CD4-positive, alpha-beta T cell (primary cell): Measurements from ENCODE around the gene SEC23IP. TPM values are rescaled to one million over a fixed set of nuclear protein-coding genes. Genes with fewer than 3 reads are reported as not detected.
"Not testable (repeated sequence)": the region's sequence is repeated elsewhere in the genome, so short reads cannot be mapped to it uniquely, and the experiment has no call there.

Experiments used
- ATAC-seq: fragments of 200-7000 bp; cut with Tn5 transposase; one replicate; pipeline ENCODE4 v1.10.0; 2022; ENCODE audit warnings: mild to moderate bottlenecking; ENCODE audit not compliant: poor library complexity
- CTCF ChIA-PET: fragments of 350-600 bp; sonication (Branson Sonifier 250); formaldehyde crosslinking; loops from one replicate; lab custom pipeline; 2021; ENCODE audit warnings: antibody characterized with exemption, inconsistent platforms; lab: Charles Lee
- POLR2A ChIA-PET: fragments of 350-600 bp; sonication (Branson Sonifier 250); formaldehyde crosslinking; loops from one replicate; lab custom pipeline; 2021; ENCODE audit warnings: antibody characterized with exemption, inconsistent platforms; lab: Charles Lee
- DNase-seq, 14 experiments: peaks; one replicate each; pipeline ENCODE4 v3.0.0-alpha.2; 2013 to 2020; ENCODE audit warnings: mixed read lengths in 2 of 14
- H3K27ac ChIP-seq, 2 donors: one replicate each; pipeline versions ENCODE4 v1.5.1 to v1.7.0; 2013; ENCODE audit warnings: low read length in 2 of 2, low read depth in 1 of 2, mild to moderate bottlenecking in 1 of 2
- H3K27me3 ChIP-seq, 2 experiments: 1 replicate in 1 of 2; 2 replicates in 1 of 2; pipeline versions ENCODE4 v1.6.1 to v1.7.0; 2013; ENCODE audit warnings: low read length in 2 of 2, control low read depth in 1 of 2, mild to moderate bottlenecking in 1 of 2, moderate library complexity in 1 of 2; ENCODE audit not compliant: insufficient read depth in 2 of 2, control insufficient read depth in 1 of 2
- H3K36me3 ChIP-seq: one replicate; pipeline ENCODE4 v1.6.1; 2013; ENCODE audit warnings: low read length, control low read depth; ENCODE audit not compliant: insufficient read depth
- H3K4me1 ChIP-seq: one replicate; pipeline ENCODE4 v1.6.1; 2013; ENCODE audit warnings: low read length, control low read depth; ENCODE audit not compliant: insufficient read depth
- H3K4me3 ChIP-seq: one replicate; pipeline ENCODE4 v1.5.1; 2013; ENCODE audit warnings: mild to moderate bottlenecking, low read length, moderate library complexity
- H3K9me3 ChIP-seq, 2 experiments: 1 replicate in 1 of 2; 2 replicates in 1 of 2; pipeline versions ENCODE4 v1.6.1 to v1.7.0; 2013; ENCODE audit warnings: low read length in 2 of 2, mild to moderate bottlenecking in 2 of 2, control low read depth in 1 of 2, moderate library complexity in 1 of 2; ENCODE audit not compliant: control insufficient read depth in 1 of 2, insufficient read depth in 1 of 2
- H3K27ac Mint-ChIP-seq: one replicate; pipeline ENCODE4 v1.8.0; 2020; ENCODE audit warnings: mixed read lengths
- H3K27me3 Mint-ChIP-seq: one replicate; pipeline ENCODE4 v1.8.0; 2021; ENCODE audit warnings: mixed read lengths
- H3K36me3 Mint-ChIP-seq: one replicate; pipeline ENCODE4 v1.8.0; 2021; ENCODE audit warnings: low read depth, mixed read lengths
- H3K4me1 Mint-ChIP-seq: one replicate; pipeline ENCODE4 v1.8.0; 2021; ENCODE audit warnings: low read depth, mixed read lengths
- H3K4me3 Mint-ChIP-seq: one replicate; pipeline ENCODE4 v1.8.0; 2020; ENCODE audit warnings: mild to moderate bottlenecking, mixed read lengths
- H3K9me3 Mint-ChIP-seq: one replicate; pipeline ENCODE4 v1.8.0; 2020; ENCODE audit warnings: mixed read lengths
- CTCF ChIP-seq: fragments of 200-600 bp; IDR thresholded peaks from one replicate; pipeline ENCODE4 v1.8.0; 2022; ENCODE audit warnings: antibody characterized with exemption, mild to moderate bottlenecking
- intact Hi-C, 2 experiments: fragments of 100-400 bp; cut with DNase I in 1 of 2; cut with micrococcal nuclease in 1 of 2; formaldehyde crosslinking; loops; one replicate each; pipeline versions ENCODE4 v1.15.1 to v1.9.0; 2023 to 2025; cut with DNase I, micrococcal nuclease
- total RNA-seq, 174 experiments: library from RNA in 2 of 174; stranded (reverse) in 2 of 174; gene quantifications; one replicate each; pipeline ENCODE4 v1.2.3 and lab custom pipeline; 2021 to 2026

The SEC23IP gene
- total RNA-seq, 2 experiments from 2014 or later = 18.1 to 21.1 TPM

GRCh38 chr10:119891849-119892187 is 712 bp upstream of the SEC23IP start:
- ChIA-PET POLR2A (interaction anchor here (0.6 to 5.3 kb wide), 6 partner anchors 10 to 1137 kb away, joined by 3 to 82 read pairs (median 4); partner anchors contain the start of genes CACUL1, INPP5F and MCMBP), CTCF (interaction anchor here (1.0 to 2.0 kb wide), 3 partner anchors 20 to 141 kb away, joined by 3 to 7 read pairs (median 4); partner anchors contain the start of gene MCMBP)
- Mint-ChIP-seq H3K4me1 (peaks cover 53% of the 10 kb centered on the region), H3K36me3 (peaks cover 32% of the 10 kb centered on the region), H3K4me3 (peak overlapping the region; percentile 95), H3K27ac (peak overlapping the region; percentile 95)
- Histone ChIP-seq H3K4me3 (peak overlapping the region; percentile 98), H3K27ac (peak overlapping the region in 1 of 2 donors; percentile 91), H3K4me1 (peaks cover 25% of the 10 kb centered on the region)
- H3K36me3 ChIP-seq, H3K9me3 ChIP-seq, H3K27me3 ChIP-seq, H3K27me3 Mint-ChIP-seq, DNase-seq, ATAC-seq, H3K9me3 Mint-ChIP-seq: not testable (repeated sequence)
- intact Hi-C loops = loop anchor here (1.0 to 5.0 kb wide), 2 partner anchors 19 to 1845 kb away; partner anchors contain the start of gene RAB11FIP2 (in 1 of the 2)

- Histone ChIP-seq H3K4me3 (peak overlapping the region; percentile 98), H3K9me3 (peaks cover 0 to 3% of the 10 kb centered on the region in 2 experiments), H3K27me3 (no peaks in the 10 kb centered on the region), H3K4me1 (peaks cover 27% of the 10 kb centered on the region), H3K36me3 (peaks cover 5% of the 10 kb centered on the region), H3K27ac (peak overlapping the region; percentile 76 to 91)
- Mint-ChIP-seq H3K9me3 (no peaks in the 10 kb centered on the region), H3K4me1 (peaks cover 61% of the 10 kb centered on the region), H3K36me3 (peaks cover 40% of the 10 kb centered on the region), H3K27ac (peak overlapping the region; percentile 95), H3K27me3 (no peaks in the 10 kb centered on the region), H3K4me3 (peak overlapping the region; percentile 95)
- CTCF ChIA-PET = interaction anchor here (1.0 to 2.0 kb wide), 2 partner anchors 21 to 34 kb away, joined by 4 to 7 read pairs; partner anchors contain the start of gene MCMBP
- POLR2A ChIA-PET = interaction anchor here (1.0 to 5.3 kb wide), 4 partner anchors 9 to 167 kb away, joined by 3 to 82 read pairs (median 5); partner anchors contain the start of genes INPP5F and MCMBP
- TF ChIP-seq CTCF = no peak
- no peak for ATAC-seq
- no peak for DNase-seq
- intact Hi-C loops = loop anchor here in 1 of 2 experiments (5.0 kb wide), 1 partner anchor 1846 kb away; the partner anchor contains the start of gene RAB11FIP2
Measured at GRCh38 chr10:119893074-119893473, 544 bp downstream of the SEC23IP start.

- Mint-ChIP-seq H3K4me1 (peaks cover 64% of the 10 kb centered on the region), H3K36me3 (peaks cover 49% of the 10 kb centered on the region), H3K27me3 (no peaks in the 10 kb centered on the region), H3K4me3 (peak overlapping the region; percentile 95), H3K9me3 (no peaks in the 10 kb centered on the region), H3K27ac (peak overlapping the region; percentile 95)
- no peak for TF ChIP-seq CTCF
- H3K36me3 ChIP-seq = peaks cover 13% of the 10 kb centered on the region
- CTCF ChIA-PET = no interaction called here
- no peak overlapping the region for H3K4me3 ChIP-seq
- peaks cover 32% of the 10 kb centered on the region for H3K4me1 ChIP-seq
- POLR2A ChIA-PET = interaction anchor here (1.1 to 5.3 kb wide), 2 partner anchors 12 to 22 kb away, joined by 6 to 82 read pairs; partner anchors contain the start of gene MCMBP
- peaks cover 0 to 3% of the 10 kb centered on the region in 2 experiments for H3K9me3 ChIP-seq
- no peaks in the 10 kb centered on the region for H3K27me3 ChIP-seq
- no peak overlapping the region for H3K27ac ChIP-seq
- intact Hi-C loops = loop anchor here in 1 of 2 experiments (5.0 kb wide), 1 partner anchor 1847 kb away; the partner anchor contains the start of gene RAB11FIP2
- ATAC-seq (no peak), DNase-seq (no peak)
Measured at GRCh38 chr10:119893845-119894427, 1.4 kb downstream of the SEC23IP start.
